DND-41 (cell line): ENCODE data around the gene TMTC2.

ENCODE experiments used
- ATAC-seq: fragments of 200-7000 bp; cut with Tn5 transposase; 3 replicates; pipeline ENCODE4 v1.9.1; 2021; ENCODE audit warnings: low read depth; ENCODE audit not compliant: insufficient read depth
- DNase-seq: peaks from one replicate; pipeline ENCODE4 v3.0.0-alpha.2; 2020
- H2AFZ ChIP-seq: 2 replicates; pipeline ENCODE4 v1.6.0; 2012; ENCODE audit warnings: low read depth, low read length
- H3K27ac ChIP-seq: 2 replicates; pipeline ENCODE4 v1.5.1; 2012; ENCODE audit warnings: low read length, inconsistent platforms
- H3K27me3 ChIP-seq: fragments of 200-600 bp; sonication (generic); 2 replicates; pipeline ENCODE4 v1.6.0; 2012; ENCODE audit warnings: low read length, mild to moderate bottlenecking, inconsistent platforms; ENCODE audit not compliant: insufficient read depth, poor library complexity
- H3K36me3 ChIP-seq: 2 replicates; pipeline ENCODE4 v1.5.1; 2012; ENCODE audit warnings: low read length, inconsistent platforms; ENCODE audit not compliant: insufficient read depth
- H3K4me1 ChIP-seq: 2 replicates; pipeline ENCODE4 v1.5.1; 2012; ENCODE audit warnings: mild to moderate bottlenecking, low read length; ENCODE audit not compliant: insufficient read depth
- H3K4me2 ChIP-seq: 2 replicates; pipeline ENCODE4 v1.6.0; 2012; ENCODE audit warnings: mild to moderate bottlenecking, moderate library complexity, low read length, inconsistent platforms; ENCODE audit not compliant: insufficient read depth
- H3K4me3 ChIP-seq, 2 experiments: fragments of 200-600 bp in 1 of 2; shearing (Covaris generic) in 1 of 2; 2 replicates each; pipeline ENCODE4 v1.5.1; 2012 to 2016; ENCODE audit warnings: inconsistent platforms in 2 of 2, low read length in 2 of 2, mild to moderate bottlenecking in 2 of 2, low read depth in 1 of 2, moderate library complexity in 1 of 2
- H3K79me2 ChIP-seq: 2 replicates; pipeline ENCODE4 v1.6.0; 2012; ENCODE audit warnings: low read length, inconsistent platforms; ENCODE audit not compliant: insufficient read depth
- H3K9ac ChIP-seq: 2 replicates; pipeline ENCODE4 v1.6.0; 2012; ENCODE audit warnings: low read depth, mild to moderate bottlenecking, inconsistent platforms, low read length, moderate library complexity
- H3K9me3 ChIP-seq: 2 replicates; pipeline ENCODE4 v1.5.1; 2012; ENCODE audit warnings: low read length, moderate library complexity, mild to moderate bottlenecking, inconsistent platforms; ENCODE audit not compliant: insufficient read depth, severe bottlenecking
- H4K20me1 ChIP-seq: 2 replicates; pipeline ENCODE4 v1.6.0; 2012; ENCODE audit warnings: low read length; ENCODE audit not compliant: insufficient read depth
- CTCF ChIP-seq: IDR thresholded peaks from 2 replicates; pipeline ENCODE4 v1.5.1; 2012; ENCODE audit warnings: borderline replicate concordance, low read length, moderate library complexity, mild to moderate bottlenecking; ENCODE audit not compliant: poor library complexity, severe bottlenecking; ENCODE audit errors: extremely low read depth
- EZH2 ChIP-seq: IDR thresholded peaks from 3 replicates; pipeline ENCODE4 v1.6.1; 2012; ENCODE audit warnings: borderline replicate concordance, low read depth, mild to moderate bottlenecking, moderate library complexity, low read length, inconsistent platforms; ENCODE audit not compliant: severe bottlenecking

Gene TMTC2

GRCh38 chr12:83140135-83140534 lies 453.4 kb downstream of the TMTC2 start:
- no peaks in the 10 kb centered on the region for H3K4me1 ChIP-seq
- DNase-seq (no peak), ATAC-seq (no peak)
- TF ChIP-seq CTCF: no peak
- TF ChIP-seq EZH2: no peak
- no peaks in the 10 kb centered on the region for H3K36me3 ChIP-seq
- no peak overlapping the region for H2AFZ ChIP-seq
- H3K79me2 ChIP-seq: no peaks in the 10 kb centered on the region
- H3K27ac ChIP-seq: no peak overlapping the region
- peaks cover 3% of the 10 kb centered on the region for H3K9me3 ChIP-seq
- H3K27me3 ChIP-seq: no peaks in the 10 kb centered on the region
- H3K4me3 ChIP-seq: no peak overlapping the region
- no peak overlapping the region for H3K4me2 ChIP-seq
- no peaks in the 10 kb centered on the region for H4K20me1 ChIP-seq
- H3K9ac ChIP-seq: no peak overlapping the region

- Histone ChIP-seq H3K4me2 (no peak overlapping the region), H3K4me3 (no peak overlapping the region), H2AFZ (no peak overlapping the region), H3K79me2 (no peaks in the 10 kb centered on the region), H3K9me3 (peaks cover 3% of the 10 kb centered on the region), H3K4me1 (no peaks in the 10 kb centered on the region), H3K27ac (no peak overlapping the region), H3K36me3 (no peaks in the 10 kb centered on the region), H4K20me1 (no peaks in the 10 kb centered on the region), H3K9ac (no peak overlapping the region), H3K27me3 (no peaks in the 10 kb centered on the region)
- no peak for DNase-seq
- TF ChIP-seq EZH2 (no peak), CTCF (no peak)
- ATAC-seq: no peak
Measured at GRCh38 chr12:83141460-83141994, 454.8 kb downstream of the TMTC2 start.

GRCh38 chr12:83142914-83143313 lies 456.2 kb downstream of the TMTC2 start:
- no peak for DNase-seq

More at GRCh38 chr12:83142914-83143313, 456.2 kb downstream of the TMTC2 start:
- H3K4me1 ChIP-seq: no peaks in the 10 kb centered on the region
- no peak overlapping the region for H2AFZ ChIP-seq
- no peak overlapping the region for H3K4me2 ChIP-seq
- no peaks in the 10 kb centered on the region for H3K27me3 ChIP-seq
- H4K20me1 ChIP-seq: no peaks in the 10 kb centered on the region
- H3K9me3 ChIP-seq: peaks cover 3% of the 10 kb centered on the region
- H3K79me2 ChIP-seq: no peaks in the 10 kb centered on the region
- no peak overlapping the region for H3K9ac ChIP-seq
- no peak for ATAC-seq
- no peaks in the 10 kb centered on the region for H3K36me3 ChIP-seq
- no peak overlapping the region for H3K4me3 ChIP-seq
- TF ChIP-seq CTCF: no peak
- no peak for TF ChIP-seq EZH2
- H3K27ac ChIP-seq: no peak overlapping the region
